ENCODE data around the gene INPP1.
A peak's percentile ranks its signal among the peaks of the same experiment; 100 is the strongest.
"Not testable (repeated sequence)": the region's sequence is repeated elsewhere in the genome, so short reads cannot be mapped to it uniquely, and the experiment has no call there.

INPP1 gene

GRCh38 chr2:190352668-190353536 is 9.5 kb downstream of the INPP1 start:
- H3K4me3 ChIP-seq (ENCODE audit: control insufficient read depth, low read depth, low read length), result no peak overlapping the region
- TF ChIP-seq, protein P1, sequence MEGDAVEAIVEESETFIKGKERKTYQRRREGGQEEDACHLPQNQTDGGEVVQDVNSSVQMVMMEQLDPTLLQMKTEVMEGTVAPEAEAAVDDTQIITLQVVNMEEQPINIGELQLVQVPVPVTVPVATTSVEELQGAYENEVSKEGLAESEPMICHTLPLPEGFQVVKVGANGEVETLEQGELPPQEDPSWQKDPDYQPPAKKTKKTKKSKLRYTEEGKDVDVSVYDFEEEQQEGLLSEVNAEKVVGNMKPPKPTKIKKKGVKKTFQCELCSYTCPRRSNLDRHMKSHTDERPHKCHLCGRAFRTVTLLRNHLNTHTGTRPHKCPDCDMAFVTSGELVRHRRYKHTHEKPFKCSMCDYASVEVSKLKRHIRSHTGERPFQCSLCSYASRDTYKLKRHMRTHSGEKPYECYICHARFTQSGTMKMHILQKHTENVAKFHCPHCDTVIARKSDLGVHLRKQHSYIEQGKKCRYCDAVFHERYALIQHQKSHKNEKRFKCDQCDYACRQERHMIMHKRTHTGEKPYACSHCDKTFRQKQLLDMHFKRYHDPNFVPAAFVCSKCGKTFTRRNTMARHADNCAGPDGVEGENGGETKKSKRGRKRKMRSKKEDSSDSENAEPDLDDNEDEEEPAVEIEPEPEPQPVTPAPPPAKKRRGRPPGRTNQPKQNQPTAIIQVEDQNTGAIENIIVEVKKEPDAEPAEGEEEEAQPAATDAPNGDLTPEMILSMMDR (conservative IDR thresholded peaks at IDR 0.05; ENCODE audit: control insufficient read depth, insufficient read depth, low read depth, low read length), result no peak
- DNase-seq (ENCODE audit: low read depth), result peak; percentile 33

DNA sequence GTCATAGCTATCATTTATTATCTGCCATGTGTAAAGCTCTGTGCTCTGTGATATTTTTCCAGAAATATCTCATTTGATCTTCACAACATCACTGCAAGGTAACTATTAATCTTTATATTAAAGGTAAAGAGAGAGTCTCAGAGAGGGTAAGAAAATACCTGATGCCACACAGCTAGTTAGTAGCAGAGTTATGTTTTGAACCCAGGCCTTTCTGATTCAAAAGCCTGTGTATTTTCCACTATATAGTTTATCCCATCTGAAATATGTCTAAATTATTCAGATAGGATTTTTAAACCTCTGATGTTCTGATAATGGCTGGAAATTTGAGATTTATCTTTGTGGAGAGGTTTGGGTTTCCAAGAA is 10.1 kb downstream of the INPP1 start:
- H3K4me3 ChIP-seq (ENCODE audit: control insufficient read depth, low read depth, low read length), result no peak overlapping the region
- DNase-seq (ENCODE audit: low read depth), result no peak
- TF ChIP-seq, protein P1 (conservative IDR thresholded peaks at IDR 0.05; ENCODE audit: control insufficient read depth, insufficient read depth, low read depth, low read length), result no peak

DNA sequence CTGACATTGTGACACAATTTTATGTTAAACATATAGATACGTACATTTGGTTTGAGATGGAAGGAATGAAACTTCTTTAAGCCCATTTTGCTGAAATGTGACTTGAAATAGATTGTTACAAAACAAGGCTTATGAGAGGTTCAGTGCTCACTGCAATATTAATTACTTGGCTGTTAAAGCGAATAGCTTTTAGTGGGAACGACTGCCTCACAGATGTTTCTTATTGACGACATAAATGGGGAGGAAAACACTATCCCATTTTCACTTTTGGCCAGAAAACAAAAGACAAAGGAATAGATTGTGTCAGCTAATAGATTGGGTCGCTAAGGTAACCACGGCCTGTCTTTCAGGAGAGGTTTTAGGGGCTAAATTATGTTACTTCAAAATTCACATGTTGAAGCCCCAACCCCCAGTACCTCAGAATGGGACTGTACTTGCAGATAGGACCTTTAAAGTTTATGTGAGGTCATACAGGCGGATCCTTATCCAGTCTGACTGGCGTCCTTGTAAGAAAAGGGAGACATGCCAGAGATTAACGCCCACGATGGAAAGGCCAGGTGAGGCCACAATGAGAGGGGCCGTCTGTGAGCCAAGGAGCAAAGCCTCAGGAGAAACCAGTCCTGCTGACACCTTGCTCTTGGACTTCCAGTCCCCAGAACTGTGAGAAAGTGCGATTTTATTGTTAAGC is 10.8 kb downstream of the INPP1 start:
- peak; percentile 38 for DNase-seq (ENCODE audit: low read depth)
- TF ChIP-seq, protein P1 (conservative IDR thresholded peaks at IDR 0.05; ENCODE audit: control insufficient read depth, insufficient read depth, low read depth, low read length), result no peak
- H3K4me3 ChIP-seq (ENCODE audit: control insufficient read depth, low read depth, low read length), result no peak overlapping the region

DNA sequence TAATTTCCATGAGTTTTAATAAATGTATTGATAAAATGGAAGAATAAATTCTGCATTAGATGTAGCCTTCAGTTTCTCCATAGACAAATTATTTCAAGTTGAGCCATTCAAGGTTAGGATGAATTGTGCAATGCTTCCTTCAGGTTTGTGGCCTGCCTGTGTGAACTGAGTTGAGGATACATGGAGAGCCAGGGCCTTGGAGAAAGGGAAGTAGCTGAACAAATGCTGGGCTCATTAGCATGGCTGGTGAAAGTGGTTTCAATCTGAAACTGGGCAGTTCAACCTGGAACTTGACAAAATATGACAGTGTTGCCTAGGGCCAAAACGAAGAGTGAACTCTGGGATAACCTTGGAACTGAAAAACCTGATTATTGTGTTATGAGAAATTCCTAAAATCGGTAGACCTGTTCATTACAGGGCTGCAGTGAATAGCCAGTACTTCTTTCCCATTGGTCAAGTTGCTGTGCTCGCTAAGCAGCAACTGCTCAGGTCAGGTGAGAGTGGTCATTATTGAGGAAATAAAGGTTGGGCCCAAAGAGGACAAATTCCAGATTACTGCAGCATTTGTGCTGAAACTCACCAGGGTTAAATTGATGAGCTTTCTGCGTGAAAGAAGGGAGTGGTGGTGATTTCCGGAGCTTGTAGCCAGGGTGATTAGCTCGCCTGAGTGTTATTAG is 12.7 kb downstream of the INPP1 start:
- TF ChIP-seq, protein P1 (conservative IDR thresholded peaks at IDR 0.05; ENCODE audit: control insufficient read depth, insufficient read depth, low read depth, low read length), result no peak
- DNase-seq (ENCODE audit: low read depth), result no peak

DNA sequence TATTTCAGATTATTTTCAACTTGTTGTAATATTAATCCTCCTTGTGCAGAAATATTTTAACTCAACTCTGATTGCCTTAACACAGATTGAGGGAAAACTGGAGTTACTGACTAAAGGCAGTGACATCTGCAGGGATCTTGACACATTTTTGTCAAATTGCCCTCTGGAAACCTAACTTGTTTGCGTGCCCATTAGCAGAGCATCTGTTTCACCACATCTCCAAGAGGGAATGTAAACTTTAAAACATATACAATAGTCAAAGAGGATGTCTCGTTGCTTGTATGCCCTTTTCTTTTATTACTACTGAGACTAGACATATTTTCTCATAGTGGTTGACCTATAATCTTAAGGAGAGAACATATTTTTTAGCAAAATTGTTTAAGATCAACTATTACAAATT is 14.2 kb downstream of the INPP1 start:
- DNase-seq (ENCODE audit: low read depth), result no peak
- H3K4me3 ChIP-seq (ENCODE audit: control insufficient read depth, low read depth, low read length), result no peak overlapping the region
- TF ChIP-seq, protein P1 (conservative IDR thresholded peaks at IDR 0.05; ENCODE audit: control insufficient read depth, insufficient read depth, low read depth, low read length), result no peak

More for the DNA sequence above, 12.7 kb downstream of the INPP1 start:
- H3K4me3 ChIP-seq (ENCODE audit: control insufficient read depth, low read depth, low read length), result no peak overlapping the region

GRCh38 chr2:190358655-190359448 is 15.5 kb downstream of the INPP1 start:
- not testable (repeated sequence) for DNase-seq (ENCODE audit: low read depth); H3K4me3 ChIP-seq (ENCODE audit: control insufficient read depth, low read depth, low read length)
